CD14-positive monocyte (primary cell): Measurements from ENCODE around the gene ULK4. TPM values are rescaled to one million over a fixed set of nuclear protein-coding genes. Genes with fewer than 3 reads are reported as not detected.

Experiments
- DNase-seq, 3 donors: peaks; one replicate each; pipeline ENCODE4 v3.0.0-alpha.2; 2011 to 2022
- H2AFZ ChIP-seq: 2 replicates; pipeline ENCODE4 v1.6.0; 2012; ENCODE audit warnings: mild to moderate bottlenecking, low read depth, low read length, inconsistent platforms; ENCODE audit not compliant: insufficient read depth, poor library complexity, severe bottlenecking
- H3K27ac ChIP-seq, 2 donors: 1 replicate in 1 of 2; 2 replicates in 1 of 2; pipeline ENCODE4 v1.5.1; 2012 to 2013; ENCODE audit warnings: low read length in 2 of 2, control low read depth in 1 of 2, inconsistent platforms in 1 of 2, low read depth in 1 of 2, mild to moderate bottlenecking in 1 of 2
- H3K27me3 ChIP-seq, 2 donors: one replicate each; pipeline versions ENCODE4 v1.6.0 to v1.6.1; 2011 to 2013; ENCODE audit warnings: low read length in 2 of 2; ENCODE audit not compliant: control insufficient read depth in 2 of 2, insufficient read depth in 2 of 2
- H3K36me3 ChIP-seq, 2 donors: replicated peaks in 1 of 2; 1 replicate in 1 of 2; 2 replicates in 1 of 2; pipeline versions ENCODE4 v1.5.1 to v1.6.1; 2012 to 2013; ENCODE audit warnings: low read length in 2 of 2, control low read depth in 1 of 2, inconsistent platforms in 1 of 2, mild to moderate bottlenecking in 1 of 2; ENCODE audit not compliant: insufficient read depth in 2 of 2, control insufficient read depth in 1 of 2
- H3K4me1 ChIP-seq, 2 donors: 1 replicate in 1 of 2; 2 replicates in 1 of 2; pipeline versions ENCODE4 v1.5.1 to v1.6.1; 2012 to 2013; ENCODE audit warnings: low read length in 2 of 2, control low read depth in 1 of 2, inconsistent platforms in 1 of 2, mild to moderate bottlenecking in 1 of 2, moderate library complexity in 1 of 2; ENCODE audit not compliant: insufficient read depth in 2 of 2, control insufficient read depth in 1 of 2
- H3K4me2 ChIP-seq: replicated peaks from 2 replicates; pipeline ENCODE3; 2012; ENCODE audit warnings: low read length, moderate library complexity, mild to moderate bottlenecking; ENCODE audit not compliant: poor library complexity, severe bottlenecking; ENCODE audit errors: extremely low read depth
- H3K4me3 ChIP-seq, 3 experiments: fragments of 200-600 bp in 1 of 3; sonication (generic) in 1 of 3; replicated peaks in 1 of 3; 1 replicate in 2 of 3; 2 replicates in 1 of 3; pipeline ENCODE4 v1.5.1; 2011 to 2013; ENCODE audit warnings: low read length in 3 of 3, mild to moderate bottlenecking in 3 of 3, control low read depth in 2 of 3, low read depth in 2 of 3, inconsistent platforms in 1 of 3, moderate library complexity in 1 of 3
- H3K79me2 ChIP-seq: 2 replicates; pipeline ENCODE4 v1.6.0; 2012; ENCODE audit warnings: mild to moderate bottlenecking, control low read depth, inconsistent platforms, low read length, moderate library complexity; ENCODE audit not compliant: insufficient read depth
- H3K9ac ChIP-seq: 2 replicates; pipeline ENCODE4 v1.6.0; 2017; ENCODE audit warnings: low read length, mild to moderate bottlenecking; ENCODE audit not compliant: insufficient read depth, poor library complexity, severe bottlenecking
- H3K9me3 ChIP-seq, 2 donors: replicated peaks in 1 of 2; 1 replicate in 1 of 2; 2 replicates in 1 of 2; pipeline versions ENCODE4 v1.5.1 to v1.6.1; 2012 to 2013; ENCODE audit warnings: low read length in 2 of 2, control low read depth in 1 of 2; ENCODE audit not compliant: control insufficient read depth in 1 of 2, insufficient read depth in 1 of 2
- H4K20me1 ChIP-seq: 2 replicates; pipeline ENCODE4 v1.6.0; 2012; ENCODE audit warnings: mild to moderate bottlenecking, low read length, control low read depth, moderate library complexity; ENCODE audit not compliant: insufficient read depth
- H3K27ac Mint-ChIP-seq, 7 donors: one replicate each; pipeline ENCODE4 v1.8.0; 2020; ENCODE audit warnings: mild to moderate bottlenecking in 7 of 7, mixed read lengths in 7 of 7, moderate library complexity in 6 of 7, inconsistent platforms in 2 of 7
- H3K27me3 Mint-ChIP-seq, 3 donors: one replicate each; pipeline ENCODE4 v1.8.0; 2021 to 2022; ENCODE audit warnings: low read depth in 3 of 3, mild to moderate bottlenecking in 3 of 3, mixed read lengths in 3 of 3, moderate library complexity in 3 of 3, inconsistent platforms in 1 of 3
- H3K36me3 Mint-ChIP-seq, 2 donors: one replicate each; pipeline ENCODE4 v1.8.0; 2020; ENCODE audit warnings: mixed read lengths in 2 of 2, inconsistent platforms in 1 of 2, mild to moderate bottlenecking in 1 of 2
- H3K4me1 Mint-ChIP-seq: one replicate; pipeline ENCODE4 v1.8.0; 2020; ENCODE audit warnings: mild to moderate bottlenecking, mixed read lengths
- H3K4me3 Mint-ChIP-seq, 2 donors: one replicate each; pipeline ENCODE4 v1.8.0; 2020; ENCODE audit warnings: mild to moderate bottlenecking in 2 of 2, mixed read lengths in 2 of 2, moderate library complexity in 1 of 2
- H3K9me3 Mint-ChIP-seq, 7 donors: one replicate each; pipeline ENCODE4 v1.8.0; 2020 to 2022; ENCODE audit warnings: mixed read lengths in 7 of 7, mild to moderate bottlenecking in 6 of 7, moderate library complexity in 6 of 7, inconsistent platforms in 2 of 7
- CTCF ChIP-seq: fragments of 200-600 bp; IDR thresholded peaks from one replicate; pipeline ENCODE4 v1.8.0; 2022; ENCODE audit warnings: antibody characterized with exemption, mild to moderate bottlenecking
- WGBS: methylation state at CpG from one replicate; pipeline ENCODE4 v1.1.5; 2013; ENCODE audit warnings: missing lambda C conversion rate; ENCODE audit not compliant: insufficient coverage; 5-methylcytosine and 5-hydroxymethylcytosine counted together
- intact Hi-C, 2 donors: fragments of 100-400 bp; cut with micrococcal nuclease; formaldehyde crosslinking; loops; one replicate each; pipeline versions ENCODE4 v1.15.0 to v1.15.1; 2023
- polyA plus RNA-seq, 3 donors: library from polyadenylated mRNA; depleted of rRNA in 1 of 3; unstranded in 2 of 3; stranded (reverse) in 1 of 3; fragments of 300-500 nt in 2 of 3; fragments of >200 nt in 1 of 3; fragmentation: Illumina TruSeq in 2 of 3; gene quantifications; 1 replicate in 2 of 3; 2 replicates in 1 of 3; pipeline ENCODE4 v1.2.3, GENCODE V29; 2012 to 2021

The ULK4 gene
- polyA plus RNA-seq, 3 donors = 6.7 to 14.0 (median 11.8) TPM

GRCh38 chr3:41997702-41998550 lies 36.0 kb upstream of the ULK4 start:
- Mint-ChIP-seq H3K4me3 (no peak overlapping the region), H3K4me1 (no peaks in the 10 kb centered on the region), H3K27me3 (peaks cover 0 to 2% (median 2%) of the 10 kb centered on the region in 3 donors), H3K9me3 (peaks cover 0 to 3% (median 0%) of the 10 kb centered on the region in 7 donors), H3K36me3 (no peaks in the 10 kb centered on the region), H3K27ac (no peak overlapping the region)
- H2AFZ ChIP-seq = no peak overlapping the region
- intact Hi-C loops = no loop called here
- H3K4me3 ChIP-seq = no peak overlapping the region
- H4K20me1 ChIP-seq = no peaks in the 10 kb centered on the region
- peak in 1 of 3 donors; percentile 13 for DNase-seq
- WGBS = no CpG with 5 or more reads among the region's 6 CpGs
- TF ChIP-seq CTCF = peak; percentile 40
- no peak overlapping the region for H3K9ac ChIP-seq
- H3K36me3 ChIP-seq = no peaks in the 10 kb centered on the region
- no peak overlapping the region for H3K27ac ChIP-seq
- peaks cover 0 to 3% of the 10 kb centered on the region in 2 donors for H3K4me1 ChIP-seq
- H3K9me3 ChIP-seq = no peaks in the 10 kb centered on the region
- H3K27me3 ChIP-seq = no peaks in the 10 kb centered on the region
- no peaks in the 10 kb centered on the region for H3K79me2 ChIP-seq
- H3K4me2 ChIP-seq = no peak overlapping the region

GRCh38 chr3:41991437-41991836 lies 29.5 kb upstream of the ULK4 start:
- Histone ChIP-seq H3K79me2 (no peaks in the 10 kb centered on the region), H3K9me3 (no peaks in the 10 kb centered on the region), H3K27me3 (no peaks in the 10 kb centered on the region), H3K9ac (no peak overlapping the region), H3K4me2 (no peak overlapping the region), H2AFZ (no peak overlapping the region), H3K4me1 (peaks cover 11 to 12% of the 10 kb centered on the region in 2 donors), H3K27ac (no peak overlapping the region), H4K20me1 (no peaks in the 10 kb centered on the region), H3K4me3 (no peak overlapping the region), H3K36me3 (no peaks in the 10 kb centered on the region)
- no peaks in the 10 kb centered on the region for H3K36me3 Mint-ChIP-seq
- peaks cover 0 to 3% (median 0%) of the 10 kb centered on the region in 7 donors for H3K9me3 Mint-ChIP-seq
- WGBS = 100% methylated on average over 2 of the region's 3 CpGs
- intact Hi-C loops = no loop called here
- DNase-seq = no peak
- peaks cover 0 to 3% (median 2%) of the 10 kb centered on the region in 3 donors for H3K27me3 Mint-ChIP-seq
- no peak overlapping the region for H3K27ac Mint-ChIP-seq
- TF ChIP-seq CTCF = no peak
- H3K4me1 Mint-ChIP-seq = peaks cover 11% of the 10 kb centered on the region
- H3K4me3 Mint-ChIP-seq = no peak overlapping the region
